Epithelial cell of esophagus (primary cell): ENCODE results near the gene BRAT1.

ENCODE experiments used
- DNase-seq: peaks from one replicate; pipeline ENCODE4 v3.0.0; 2010; ENCODE audit warnings: low read depth
- H3K4me3 ChIP-seq: 2 replicates; pipeline ENCODE4 v1.5.1; 2011; ENCODE audit warnings: mild to moderate bottlenecking, low read length, control low read depth
- TF ChIP-seq, protein P1 (sequence below): IDR thresholded peaks from 2 replicates; pipeline ENCODE4 v1.5.1; 2011; ENCODE audit warnings: low read depth, mild to moderate bottlenecking, low read length, control low read depth, inconsistent platforms; ENCODE audit not compliant: insufficient read depth; ENCODE audit errors: missing control alignments

Gene BRAT1

DNA sequence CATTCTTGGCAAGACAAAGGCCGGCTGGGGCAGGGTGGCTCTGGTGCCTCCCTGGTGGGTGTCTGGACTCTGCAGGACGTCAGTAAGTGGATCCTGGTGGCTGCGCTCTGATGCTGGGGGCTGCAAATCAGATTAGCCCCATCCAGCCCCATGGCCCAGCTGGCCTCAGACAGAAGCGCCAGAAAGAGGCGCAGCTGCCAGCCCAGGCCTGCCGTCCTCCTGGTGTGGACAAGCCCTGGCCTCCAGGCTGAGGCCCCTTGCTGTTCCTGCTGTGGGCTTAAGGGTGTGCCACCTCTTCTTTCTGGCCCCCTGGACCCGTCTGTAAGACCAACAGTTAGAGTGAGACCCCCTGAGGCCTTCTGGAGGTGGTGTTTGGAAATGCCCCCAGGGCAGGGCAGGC, 41.6 kb downstream of the BRAT1 start:
- no peak for DNase-seq
- TF ChIP-seq, protein P1, sequence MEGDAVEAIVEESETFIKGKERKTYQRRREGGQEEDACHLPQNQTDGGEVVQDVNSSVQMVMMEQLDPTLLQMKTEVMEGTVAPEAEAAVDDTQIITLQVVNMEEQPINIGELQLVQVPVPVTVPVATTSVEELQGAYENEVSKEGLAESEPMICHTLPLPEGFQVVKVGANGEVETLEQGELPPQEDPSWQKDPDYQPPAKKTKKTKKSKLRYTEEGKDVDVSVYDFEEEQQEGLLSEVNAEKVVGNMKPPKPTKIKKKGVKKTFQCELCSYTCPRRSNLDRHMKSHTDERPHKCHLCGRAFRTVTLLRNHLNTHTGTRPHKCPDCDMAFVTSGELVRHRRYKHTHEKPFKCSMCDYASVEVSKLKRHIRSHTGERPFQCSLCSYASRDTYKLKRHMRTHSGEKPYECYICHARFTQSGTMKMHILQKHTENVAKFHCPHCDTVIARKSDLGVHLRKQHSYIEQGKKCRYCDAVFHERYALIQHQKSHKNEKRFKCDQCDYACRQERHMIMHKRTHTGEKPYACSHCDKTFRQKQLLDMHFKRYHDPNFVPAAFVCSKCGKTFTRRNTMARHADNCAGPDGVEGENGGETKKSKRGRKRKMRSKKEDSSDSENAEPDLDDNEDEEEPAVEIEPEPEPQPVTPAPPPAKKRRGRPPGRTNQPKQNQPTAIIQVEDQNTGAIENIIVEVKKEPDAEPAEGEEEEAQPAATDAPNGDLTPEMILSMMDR, result no peak
- no peak overlapping the region for H3K4me3 ChIP-seq

DNA sequence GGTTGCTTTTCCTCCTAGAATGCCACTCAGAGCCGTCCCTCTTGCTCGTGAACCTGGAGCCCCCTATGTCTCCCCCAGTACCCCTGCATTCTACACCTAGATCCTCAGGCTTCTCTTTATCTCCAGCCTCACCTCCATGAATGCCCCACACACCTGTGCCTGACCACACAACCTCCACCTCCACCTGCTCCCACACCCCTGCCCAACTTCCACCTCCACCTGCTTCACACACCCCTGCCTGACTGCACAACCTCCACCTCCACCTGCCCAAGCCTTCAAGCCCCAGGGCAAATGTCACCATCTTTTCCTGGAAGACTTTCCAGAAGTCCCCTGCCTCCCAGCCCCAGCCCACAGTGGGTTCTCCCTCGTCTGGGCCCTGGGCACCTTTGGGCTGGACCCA, 42.6 kb downstream of the BRAT1 start:
- H3K4me3 ChIP-seq, result no peak overlapping the region

GRCh38 chr7:2512179-2512661, 43.1 kb downstream of the BRAT1 start:
- TF ChIP-seq, protein P1, result no peak
- no peak overlapping the region for H3K4me3 ChIP-seq
- DNase-seq, result no peak

More for the DNA sequence above, 42.6 kb downstream of the BRAT1 start:
- TF ChIP-seq, protein P1, result no peak
- DNase-seq, result no peak

GRCh38 chr7:2511769-2512168, 43.6 kb downstream of the BRAT1 start:
- TF ChIP-seq, protein P1, result no peak
- no peak for DNase-seq
- H3K4me3 ChIP-seq, result no peak overlapping the region

DNA sequence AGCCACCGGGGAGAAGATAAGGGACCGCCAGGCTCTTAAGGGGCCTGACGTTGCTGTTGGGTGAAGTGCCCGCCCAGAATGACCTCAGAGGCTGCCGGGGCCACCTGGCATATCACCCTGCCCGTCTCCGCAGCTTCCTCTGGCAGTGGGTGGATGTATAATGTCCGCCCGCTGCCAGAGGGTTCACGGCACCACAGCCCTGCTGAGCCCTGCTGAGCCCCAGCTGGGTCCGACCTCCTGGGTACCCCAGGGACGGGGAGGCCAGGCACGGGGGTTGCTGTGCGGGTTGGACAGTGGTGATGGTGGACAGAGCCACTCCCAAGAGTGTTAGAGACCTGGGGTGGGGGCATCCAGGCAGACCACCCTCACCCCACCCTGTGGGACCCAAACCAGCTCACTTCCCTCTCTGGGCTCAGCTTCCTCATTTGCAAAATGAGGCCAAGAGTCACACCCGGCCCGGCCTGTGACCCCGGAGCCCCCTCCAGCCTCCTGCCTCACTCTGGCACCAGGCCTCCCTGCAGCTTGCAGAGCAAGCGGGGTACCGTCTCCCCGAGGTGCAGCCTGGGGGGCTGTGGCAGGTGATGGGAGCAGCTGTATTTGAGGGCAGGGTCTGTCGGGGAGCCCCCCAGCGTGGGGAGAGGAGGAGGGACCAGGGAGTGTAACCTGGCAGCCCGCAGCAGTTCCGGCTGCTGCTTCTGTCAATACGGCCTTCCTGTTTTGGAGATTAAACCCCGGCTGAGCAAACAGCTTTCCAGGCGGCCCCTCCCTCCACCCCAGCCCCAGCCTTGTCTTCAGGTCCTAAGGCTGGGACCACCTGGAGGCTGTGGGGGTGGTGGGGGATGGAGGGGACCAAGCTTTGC, 44.2 kb downstream of the BRAT1 start:
- TF ChIP-seq, protein P1, result no peak
- no peak overlapping the region for H3K4me3 ChIP-seq
- DNase-seq, result no peak

GRCh38 chr7:2510130-2510776, 45.1 kb downstream of the BRAT1 start:
- DNase-seq, result no peak
- no peak overlapping the region for H3K4me3 ChIP-seq
- TF ChIP-seq, protein P1, result no peak
